BE2C (cell line): ENCODE measurements around the gene PROCA1.

Experiments used
- DNase-seq: peaks from one replicate; pipeline ENCODE4 v3.0.0-alpha.2; 2020
- H3K27me3 ChIP-seq: fragments of 250-450 bp; sonication (Bioruptor Pico); 2 replicates; pipeline ENCODE4 v1.5.1; 2020; ENCODE audit warnings: mild to moderate bottlenecking
- H3K36me3 ChIP-seq: fragments of 250-450 bp; sonication (Bioruptor Pico); 2 replicates; pipeline ENCODE4 v1.5.1; 2020; ENCODE audit warnings: mild to moderate bottlenecking
- H3K4me1 ChIP-seq: fragments of 250-450 bp; sonication (Bioruptor Pico); 2 replicates; pipeline ENCODE4 v1.5.1; 2020
- H3K4me3 ChIP-seq: 2 replicates; pipeline ENCODE4 v1.5.1; 2011; ENCODE audit warnings: low read depth, low read length
- H3K9me3 ChIP-seq: fragments of 250-450 bp; sonication (Bioruptor Pico); 2 replicates; pipeline ENCODE4 v1.5.1; 2020
- TF ChIP-seq, protein P1 (sequence below): IDR thresholded peaks from 2 replicates; pipeline ENCODE4 v1.5.1; 2012; ENCODE audit warnings: mild to moderate bottlenecking, low read depth, low read length

Gene PROCA1

DNA sequence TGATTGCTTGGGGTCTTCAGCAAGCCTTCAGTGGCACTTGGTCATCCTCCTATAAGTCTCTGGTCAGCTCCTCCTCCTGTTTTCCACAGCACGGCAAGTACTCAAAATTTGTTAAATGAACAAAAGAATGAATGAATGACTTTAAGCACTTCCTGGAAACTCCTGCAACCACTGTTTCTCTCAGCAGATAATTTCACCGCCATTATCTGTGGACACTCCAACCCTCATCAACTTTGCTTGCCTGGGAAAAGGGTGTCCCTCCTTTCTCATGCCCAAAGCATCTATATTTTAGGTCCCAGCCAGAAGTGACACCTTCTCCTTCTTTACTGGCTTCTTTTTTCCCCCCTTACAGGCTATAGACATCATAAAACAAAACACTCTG, 4.4 kb downstream of the PROCA1 start:
- no peak for DNase-seq
- Histone ChIP-seq H3K4me3 (no peak overlapping the region), H3K4me1 (no peaks in the 10 kb centered on the region), H3K9me3 (no peaks in the 10 kb centered on the region), H3K36me3 (no peaks in the 10 kb centered on the region), H3K27me3 (no peaks in the 10 kb centered on the region)
- TF ChIP-seq, protein P1, sequence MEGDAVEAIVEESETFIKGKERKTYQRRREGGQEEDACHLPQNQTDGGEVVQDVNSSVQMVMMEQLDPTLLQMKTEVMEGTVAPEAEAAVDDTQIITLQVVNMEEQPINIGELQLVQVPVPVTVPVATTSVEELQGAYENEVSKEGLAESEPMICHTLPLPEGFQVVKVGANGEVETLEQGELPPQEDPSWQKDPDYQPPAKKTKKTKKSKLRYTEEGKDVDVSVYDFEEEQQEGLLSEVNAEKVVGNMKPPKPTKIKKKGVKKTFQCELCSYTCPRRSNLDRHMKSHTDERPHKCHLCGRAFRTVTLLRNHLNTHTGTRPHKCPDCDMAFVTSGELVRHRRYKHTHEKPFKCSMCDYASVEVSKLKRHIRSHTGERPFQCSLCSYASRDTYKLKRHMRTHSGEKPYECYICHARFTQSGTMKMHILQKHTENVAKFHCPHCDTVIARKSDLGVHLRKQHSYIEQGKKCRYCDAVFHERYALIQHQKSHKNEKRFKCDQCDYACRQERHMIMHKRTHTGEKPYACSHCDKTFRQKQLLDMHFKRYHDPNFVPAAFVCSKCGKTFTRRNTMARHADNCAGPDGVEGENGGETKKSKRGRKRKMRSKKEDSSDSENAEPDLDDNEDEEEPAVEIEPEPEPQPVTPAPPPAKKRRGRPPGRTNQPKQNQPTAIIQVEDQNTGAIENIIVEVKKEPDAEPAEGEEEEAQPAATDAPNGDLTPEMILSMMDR: no peak

DNA sequence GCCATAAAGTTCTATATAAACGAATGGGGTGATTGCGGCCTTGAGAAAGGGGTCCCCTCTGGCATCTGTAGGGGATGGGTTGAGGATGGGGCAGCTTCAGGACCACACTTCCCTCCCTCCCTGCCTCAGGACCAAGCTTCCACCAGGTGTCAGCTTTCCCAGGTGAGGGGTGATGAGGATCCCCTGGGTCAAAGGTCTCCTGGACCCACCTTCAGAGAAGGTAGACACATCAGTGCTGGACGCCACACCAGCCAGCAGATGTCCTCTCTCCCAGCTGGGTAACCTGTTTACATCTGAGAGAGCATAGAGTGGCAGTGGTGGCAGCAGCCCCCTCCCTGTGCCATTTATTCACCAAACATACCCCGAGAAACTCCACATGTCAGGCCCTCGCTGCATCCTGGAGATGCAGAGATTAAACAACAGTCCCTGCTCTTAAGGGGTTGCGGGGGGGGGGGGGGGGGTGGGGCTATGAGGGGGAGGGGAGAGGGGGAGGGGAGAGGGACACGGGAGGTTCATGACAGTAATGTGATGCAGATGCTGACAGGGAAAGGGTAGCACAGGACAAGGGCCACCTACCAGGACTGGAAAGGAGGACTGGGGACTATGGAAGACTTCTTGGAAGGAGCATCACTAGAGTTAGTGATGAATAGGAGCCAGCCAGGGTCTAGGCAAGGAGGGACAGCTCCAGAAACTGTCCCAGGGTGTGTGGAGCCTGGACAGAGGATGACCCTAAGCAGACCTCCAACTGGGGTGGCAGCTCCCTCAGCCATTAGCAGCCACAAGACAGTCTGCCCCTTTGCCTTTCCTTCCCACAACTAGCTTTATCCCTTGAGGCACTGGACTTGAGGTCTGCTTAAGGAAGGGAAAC, 5.0 kb downstream of the PROCA1 start:
- peaks cover under 1% of the 10 kb centered on the region; the same call in 1 of the 2 replicates for H3K36me3 ChIP-seq
- TF ChIP-seq, protein P1: no peak

DNA sequence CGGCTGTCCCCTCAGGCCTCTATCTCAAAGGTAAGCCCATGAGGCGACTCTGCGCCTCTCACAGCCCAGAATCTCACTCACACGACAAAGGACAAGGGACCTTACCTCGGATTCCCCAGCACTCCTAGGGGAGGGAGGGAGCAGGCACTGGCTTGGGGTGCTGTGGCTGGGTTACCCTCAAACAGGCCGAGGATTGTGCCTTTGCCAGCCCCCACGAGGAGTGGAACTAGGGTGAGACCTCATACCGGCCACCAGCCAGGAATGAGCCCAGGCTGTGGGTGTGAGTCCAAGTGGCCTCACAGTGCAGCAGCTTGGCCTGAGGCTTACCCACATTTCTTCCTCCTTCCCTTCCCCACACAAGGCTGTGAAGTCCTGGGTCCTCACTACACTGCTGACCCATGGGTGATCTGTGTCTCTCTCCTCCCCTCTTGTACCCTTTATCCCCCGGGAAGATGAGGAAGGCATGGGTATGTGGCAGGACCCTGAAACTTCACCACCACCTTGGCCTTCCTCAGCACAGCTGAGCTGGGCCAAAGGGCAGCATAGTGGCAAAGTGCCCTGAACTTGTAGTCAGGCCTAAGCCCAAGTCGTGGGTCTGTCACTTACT, 5.9 kb downstream of the PROCA1 start:
- no peaks in the 10 kb centered on the region for H3K9me3 ChIP-seq
- TF ChIP-seq, protein P1: no peak
- H3K36me3 ChIP-seq: peaks cover 6% of the 10 kb centered on the region; the same call in 1 of the 2 replicates
- no peaks in the 10 kb centered on the region for H3K4me1 ChIP-seq
- no peak overlapping the region for H3K4me3 ChIP-seq
- H3K27me3 ChIP-seq: no peaks in the 10 kb centered on the region
- no peak for DNase-seq

More for the DNA sequence above, 5.0 kb downstream of the PROCA1 start:
- H3K4me1 ChIP-seq: no peaks in the 10 kb centered on the region
- no peak overlapping the region for H3K4me3 ChIP-seq
- H3K9me3 ChIP-seq: no peaks in the 10 kb centered on the region
- no peaks in the 10 kb centered on the region for H3K27me3 ChIP-seq
- DNase-seq: no peak

DNA sequence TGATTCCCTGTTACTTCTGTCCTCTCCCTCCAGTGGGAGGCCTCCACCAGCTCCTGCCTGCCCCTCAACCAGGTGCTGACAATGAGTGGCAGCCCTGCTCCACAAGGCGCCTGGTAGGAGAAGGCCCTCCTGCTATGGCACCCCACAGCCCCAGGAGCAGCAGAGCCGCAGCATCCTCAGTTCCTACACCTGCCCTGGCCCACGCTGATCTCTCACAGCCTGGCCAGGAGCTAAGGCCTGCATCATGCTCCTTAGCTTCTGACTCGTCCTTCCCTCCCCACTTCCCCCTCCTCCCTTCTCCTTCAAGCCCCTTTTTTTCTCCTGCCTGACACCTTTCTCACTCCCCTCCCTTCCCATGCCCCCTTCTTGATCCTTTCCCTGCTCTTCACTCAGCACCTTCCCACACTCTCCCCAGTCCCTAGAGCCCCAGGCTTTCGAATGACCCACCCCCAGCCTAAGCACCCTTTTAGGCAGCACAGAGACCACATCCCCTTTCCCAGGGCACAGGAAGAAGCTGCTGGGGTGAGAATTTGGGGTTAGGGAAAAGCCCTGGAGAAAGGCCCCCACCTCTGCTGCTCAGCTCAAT, 6.5 kb downstream of the PROCA1 start:
- no peaks in the 10 kb centered on the region for H3K27me3 ChIP-seq
- no peaks in the 10 kb centered on the region for H3K4me1 ChIP-seq
- TF ChIP-seq, protein P1: no peak

DNA sequence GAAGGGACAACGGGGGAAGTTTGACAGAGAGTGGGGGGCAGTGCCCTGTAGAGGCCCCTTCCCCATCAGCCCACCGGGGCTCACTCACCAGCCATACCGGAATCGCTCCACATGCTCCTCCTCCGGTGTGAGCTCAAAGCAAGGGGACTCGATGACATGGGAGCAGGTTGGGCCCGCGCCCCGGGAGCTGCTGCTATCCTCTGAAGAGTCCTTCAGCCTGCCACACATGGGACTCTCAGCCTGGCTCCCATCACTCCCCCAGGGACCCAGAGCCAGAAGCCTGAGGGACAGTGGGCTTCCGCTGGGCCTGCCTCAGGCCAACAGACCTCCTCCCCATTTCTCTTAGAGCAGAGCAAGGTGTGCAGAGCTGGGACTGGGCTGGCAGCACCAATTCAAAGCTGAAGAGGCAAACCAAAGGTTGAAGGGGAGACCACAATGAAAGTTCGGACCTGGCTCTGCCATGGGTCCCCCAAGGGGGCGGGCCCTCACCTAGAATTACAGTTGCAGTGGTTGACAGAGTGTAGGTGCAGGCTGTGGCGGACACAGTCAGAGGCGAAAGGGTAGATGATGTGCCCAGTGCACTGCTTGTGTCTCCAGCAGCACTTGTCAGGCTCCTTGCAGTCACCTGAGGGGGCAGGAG, 7.3 kb downstream of the PROCA1 start:
- H3K4me1 ChIP-seq: no peaks in the 10 kb centered on the region
- no peaks in the 10 kb centered on the region for H3K9me3 ChIP-seq
- DNase-seq: no peak
- H3K36me3 ChIP-seq: peaks cover 17% of the 10 kb centered on the region
- H3K4me3 ChIP-seq: no peak overlapping the region
- TF ChIP-seq, protein P1: no peak
- H3K27me3 ChIP-seq: no peaks in the 10 kb centered on the region

More for the DNA sequence above, 6.5 kb downstream of the PROCA1 start:
- no peak for DNase-seq
- Histone ChIP-seq H3K9me3 (no peaks in the 10 kb centered on the region), H3K36me3 (peaks cover 10% of the 10 kb centered on the region), H3K4me3 (no peak overlapping the region)
